A549 (cell line): ENCODE measurements around the gene UBE2C. TPM values are rescaled to one million over a fixed set of nuclear protein-coding genes. Genes with fewer than 3 reads are reported as not detected.

ENCODE experiments used
- ATAC-seq, 2 experiments: fragments of 200-7000 bp in 1 of 2; fragments of >200 bp in 1 of 2; cut with Nextera tagmentation in 1 of 2; cut with Tn5 transposase in 1 of 2; 3 replicates each; pipeline versions ENCODE4 v1.8.0 to v1.9.1; 2018 to 2020; ENCODE audit warnings: mild to moderate bottlenecking in 1 of 2, moderate library complexity in 1 of 2
- CTCF ChIA-PET: fragments of 300-600 bp; sonication (Branson Sonifier 250); formaldehyde crosslinking; extraction: SDS; loops from one replicate; lab custom pipeline; 2021; ENCODE audit warnings: antibody characterized with exemption, inconsistent platforms; lab: Yijun Ruan, JAX
- POLR2A ChIA-PET: fragments of 350-600 bp; formaldehyde crosslinking; extraction: SDS; loops from one replicate; lab custom pipeline; 2021; ENCODE audit warnings: antibody characterized with exemption, inconsistent platforms; lab: Yijun Ruan, JAX
- DNase-seq, 2 experiments: peaks; one replicate each; pipeline versions ENCODE4 v3.0.0 to v3.0.0-alpha.2; 2011 to 2016; ENCODE audit warnings: low read depth in 1 of 2, low spot score in 1 of 2
- FAIRE-seq: peaks from 2 replicates; lab custom pipeline; 2011; peaks lifted over from hg19 to GRCh38; lab: Jason Lieb, UNC
- H3K27ac ChIP-seq, 2 experiments: fragments of >200 bp; sonication (Bioruptor Twin); formaldehyde crosslinking; 3 replicates each; pipeline ENCODE4 v1.5.1; 2016 to 2017
- H3K4me1 ChIP-seq: fragments of >200 bp; sonication (Bioruptor Twin); formaldehyde crosslinking; 3 replicates; pipeline ENCODE4 v1.6.1; 2016
- H3K4me2 ChIP-seq: fragments of >200 bp; sonication (Bioruptor Twin); formaldehyde crosslinking; 3 replicates; pipeline ENCODE4 v1.6.1; 2016
- H3K4me3 ChIP-seq: fragments of >200 bp; sonication (Bioruptor Twin); formaldehyde crosslinking; 3 replicates; pipeline ENCODE4 v1.5.1; 2016
- H3K9me3 ChIP-seq: fragments of >200 bp; sonication (Bioruptor Twin); formaldehyde crosslinking; 3 replicates; pipeline ENCODE4 v1.6.1; 2016
- CBX8 ChIP-seq: fragments of 200-600 bp; sonication (generic); IDR thresholded peaks from 2 replicates; pipeline ENCODE4 v1.6.1; 2016
- CEBPB ChIP-seq, 2 experiments: fragments of >200 bp in 1 of 2; sonication (Bioruptor Twin) in 1 of 2; formaldehyde crosslinking in 1 of 2; IDR thresholded peaks; 2 replicates each; pipeline ENCODE4 v1.6.1; 2012 to 2016
- CTCF ChIP-seq: fragments of >200 bp; sonication (Bioruptor Twin); formaldehyde crosslinking; IDR thresholded peaks from 3 replicates; pipeline ENCODE4 v1.5.1; 2016
- FOSB ChIP-seq: fragments of 250-450 bp; sonication (Bioruptor Pico); IDR thresholded peaks from 2 replicates; pipeline ENCODE4 v1.5.0; 2020; ENCODE audit warnings: mild to moderate bottlenecking, moderate library complexity
- FOSL2 ChIP-seq, 2 experiments: fragments of 450-650 bp in 1 of 2; fragments of >200 bp in 1 of 2; sonication (Bioruptor Twin) in 1 of 2; formaldehyde crosslinking; IDR thresholded peaks; 2 replicates each; pipeline versions ENCODE4 v1.5.0 to v1.6.1; 2016 to 2020; ENCODE audit warnings: mild to moderate bottlenecking in 1 of 2, moderate library complexity in 1 of 2
- FOXS1 ChIP-seq: fragments of 250-450 bp; sonication (Bioruptor Pico); IDR thresholded peaks from 2 replicates; pipeline ENCODE4 v1.5.0; 2020; ENCODE audit warnings: mild to moderate bottlenecking, moderate library complexity
- GATA3 ChIP-seq: IDR thresholded peaks from 2 replicates; pipeline ENCODE4 v1.6.1; 2012; ENCODE audit warnings: borderline replicate concordance
- HES2 ChIP-seq: fragments of >200 bp; sonication (Bioruptor Twin); formaldehyde crosslinking; IDR thresholded peaks from 2 replicates; pipeline ENCODE4 v1.6.1; 2016
- HOXB13 ChIP-seq: fragments of 250-450 bp; sonication (Bioruptor Pico); IDR thresholded peaks from 2 replicates; pipeline ENCODE4 v1.5.0; 2020; ENCODE audit warnings: low read depth, mild to moderate bottlenecking, moderate library complexity
- JUN ChIP-seq, 2 experiments: fragments of >200 bp; sonication (Bioruptor Twin); formaldehyde crosslinking; IDR thresholded peaks; 2 replicates in 1 of 2; 3 replicates in 1 of 2; pipeline ENCODE4 v1.6.1; 2016 to 2017
- KDM1A ChIP-seq: fragments of 200-600 bp; sonication (generic); IDR thresholded peaks from 2 replicates; pipeline ENCODE4 v1.6.1; 2016; ENCODE audit warnings: low read depth, mild to moderate bottlenecking
- KDM5A ChIP-seq: fragments of 200-600 bp; sonication (generic); IDR thresholded peaks from 2 replicates; pipeline ENCODE4 v1.6.1; 2016; ENCODE audit warnings: antibody characterized with exemption, mild to moderate bottlenecking
- PBX3 ChIP-seq: IDR thresholded peaks from 2 replicates; pipeline ENCODE4 v1.6.1; 2012
- POLR2A ChIP-seq: IDR thresholded peaks from 2 replicates; pipeline ENCODE4 v1.6.1; 2012; ENCODE audit warnings: mild to moderate bottlenecking, low read length
- RCOR1 ChIP-seq: fragments of 150-350 bp; IDR thresholded peaks from 2 replicates; pipeline ENCODE4 v1.6.1; 2014; ENCODE audit warnings: antibody characterized with exemption, low read length, low read depth
- REST ChIP-seq: fragments of 200-600 bp; sonication (generic); IDR thresholded peaks from 2 replicates; pipeline ENCODE4 v1.6.1; 2016; ENCODE audit warnings: antibody characterized with exemption, mild to moderate bottlenecking, moderate library complexity
- SREBF2 ChIP-seq: fragments of 450-650 bp; IDR thresholded peaks from 2 replicates; pipeline ENCODE4 v1.6.1; 2014; ENCODE audit warnings: mild to moderate bottlenecking, moderate library complexity
- USF2 ChIP-seq: fragments of 450-650 bp; IDR thresholded peaks from 2 replicates; pipeline ENCODE4 v1.6.1; 2014; ENCODE audit warnings: antibody characterized with exemption
- ZFP36 ChIP-seq: fragments of 450-650 bp; IDR thresholded peaks from 2 replicates; pipeline ENCODE4 v1.6.1; 2014; ENCODE audit warnings: borderline replicate concordance; ENCODE audit not compliant: partially characterized antibody
- ZNF302 ChIP-seq: fragments of 250-450 bp; sonication (Bioruptor Pico); IDR thresholded peaks from 2 replicates; pipeline ENCODE4 v1.9.0; 2021; ENCODE audit warnings: inconsistent platforms, mild to moderate bottlenecking, moderate library complexity
- WGBS: methylation state at CpG from one replicate; pipeline ENCODE4 v1.1.6; 2017; ENCODE audit errors: missing lambda C conversion rate; 5-methylcytosine and 5-hydroxymethylcytosine counted together
- polyA plus RNA-seq, 4 experiments: library from polyadenylated mRNA; depleted of rRNA in 3 of 4; stranded (reverse); fragments of >200 nt; fragmentation: RNase III in 1 of 4; extraction: RNeasy Plus Mini Kit Qiagen cat#74134 plus additional on column Dnase treatment in 1 of 4; gene quantifications; 2 replicates in 3 of 4; 3 replicates in 1 of 4; pipeline ENCODE4 v1.2.3, GENCODE V29; 2011 to 2017

The UBE2C gene
- polyA plus RNA-seq, 2 of the 4 experiments (the other 2 are of a cell fraction) = 123 to 189 TPM

- TF ChIP-seq ZFP36 = no peak
Measured at GRCh38 chr20:45842169-45842812, 29.8 kb downstream of the UBE2C start (continued).

GRCh38 chr20:45843506-45843905, 31.1 kb downstream of the UBE2C start:
- ChIA-PET CTCF (interaction anchor here (1.1 kb wide), 1 partner anchor 89 kb away, joined by 3 read pairs; no protein-coding TSS in a partner anchor), POLR2A (interaction anchor here (1.5 kb wide), 1 partner anchor 10 kb away, joined by 3 read pairs; the partner anchor contains the start of gene SNX21)
- DNase-seq (no peak), FAIRE-seq (no peak), ATAC-seq (no peak)
- no peaks in the 10 kb centered on the region for H3K9me3 ChIP-seq
- H3K4me1 ChIP-seq = no peaks in the 10 kb centered on the region
- H3K4me3 ChIP-seq = no peak overlapping the region
- H3K27ac ChIP-seq = no peak overlapping the region
- WGBS = 93% methylated on average over 14 of the region's 14 CpGs
- no peak overlapping the region for H3K4me2 ChIP-seq
- TF ChIP-seq ZNF302 (CRISPR knock-in tag) (no peak), FOSB (CRISPR knock-in tag) (no peak), KDM1A (no peak), PBX3 (no peak), GATA3 (no peak), HES2 (no peak), CEBPB (IDR thresholded peaks at IDR 0.05) (no peak), ZFP36 (no peak), REST (no peak), HOXB13 (no peak), CBX8 (no peak), SREBF2 (no peak), CTCF (no peak), FOXS1 (CRISPR knock-in tag) (no peak), RCOR1 (no peak), FOSL2 (IDR thresholded peaks at IDR 0.05) (no peak), FOSL2 (CRISPR knock-in tag; IDR thresholded peaks at IDR 0.05) (no peak), JUN (IDR thresholded peaks at IDR 0.05) (no peak), KDM5A (no peak), POLR2A (no peak), USF2 (no peak)
